CD4-positive, alpha-beta T cell treated with Interleukin-6 for 4 hours (primary cell): Measurements from ENCODE around the gene PLXNA4.

Experiments
- DNase-seq: peaks from one replicate; pipeline ENCODE4 v3.0.0-alpha.2; 2020; ENCODE audit warnings: mixed read lengths

Gene PLXNA4

GRCh38 chr7:132098327-132098726 lies 477.9 kb downstream of the PLXNA4 start:
- no peak for DNase-seq

GRCh38 chr7:132097550-132098134 lies 478.6 kb downstream of the PLXNA4 start:
- DNase-seq: no peak

GRCh38 chr7:132095111-132095765 lies 481.0 kb downstream of the PLXNA4 start:
- DNase-seq: no peak

- DNase-seq: no peak
These were observed 484.2 kb downstream of the PLXNA4 start for GRCh38 chr7:132092106-132092505.

GRCh38 chr7:132091706-132092105 lies 484.6 kb downstream of the PLXNA4 start:
- no peak for DNase-seq

GRCh38 chr7:132090444-132090843 lies 485.8 kb downstream of the PLXNA4 start:
- no peak for DNase-seq

GRCh38 chr7:132089356-132089755 lies 486.9 kb downstream of the PLXNA4 start:
- DNase-seq: no peak

- DNase-seq: no peak
These were observed 488.8 kb downstream of the PLXNA4 start for GRCh38 chr7:132087421-132087820.

GRCh38 chr7:132084776-132085388 lies 491.4 kb downstream of the PLXNA4 start:
- no peak for DNase-seq

- no peak for DNase-seq
These were observed 492.6 kb downstream of the PLXNA4 start for GRCh38 chr7:132083537-132084123.

GRCh38 chr7:132083126-132083525 lies 493.1 kb downstream of the PLXNA4 start:
- DNase-seq: no peak

GRCh38 chr7:132082394-132082793 lies 493.9 kb downstream of the PLXNA4 start:
- DNase-seq: no peak

- no peak for DNase-seq
These were observed 494.6 kb downstream of the PLXNA4 start for GRCh38 chr7:132081686-132082085.

GRCh38 chr7:132080967-132081668 lies 495.2 kb downstream of the PLXNA4 start:
- DNase-seq: no peak

GRCh38 chr7:132080467-132080866 lies 495.8 kb downstream of the PLXNA4 start:
- no peak for DNase-seq

GRCh38 chr7:132078891-132079735 lies 497.2 kb downstream of the PLXNA4 start:
- no peak for DNase-seq

GRCh38 chr7:132077971-132078685 lies 498.1 kb downstream of the PLXNA4 start:
- no peak for DNase-seq

GRCh38 chr7:132076301-132077035 lies 499.8 kb downstream of the PLXNA4 start:
- no peak for DNase-seq

GRCh38 chr7:132075515-132075914 lies 500.8 kb downstream of the PLXNA4 start:
- no peak for DNase-seq

- DNase-seq: no peak
These were observed 502.2 kb downstream of the PLXNA4 start for GRCh38 chr7:132073920-132074589.
